HG03064 (cell line): ENCODE results near the gene ADCYAP1R1.

Source experiments
- ATAC-seq: cut with Tn5 transposase; IDR thresholded peaks from one replicate; pipeline ENCODE4 v1.9.1; 2021; ENCODE audit warnings: low read depth; ENCODE audit not compliant: unreplicated experiment

Gene ADCYAP1R1

GRCh38 chr7:31082017-31082416 is 29.9 kb downstream of the ADCYAP1R1 start:
- no peak for ATAC-seq

GRCh38 chr7:31082447-31082846 is 30.3 kb downstream of the ADCYAP1R1 start:
- ATAC-seq, result no peak

- ATAC-seq, result no peak
Observed at GRCh38 chr7:31083210-31083786, 31.2 kb downstream of the ADCYAP1R1 start.

GRCh38 chr7:31084226-31084625 is 32.1 kb downstream of the ADCYAP1R1 start:
- ATAC-seq, result no peak

GRCh38 chr7:31087351-31087750 is 35.2 kb downstream of the ADCYAP1R1 start:
- ATAC-seq, result no peak

- no peak for ATAC-seq
Observed at GRCh38 chr7:31091924-31092434, 39.9 kb downstream of the ADCYAP1R1 start.

GRCh38 chr7:31092606-31093005 is 40.5 kb downstream of the ADCYAP1R1 start:
- ATAC-seq, result no peak

GRCh38 chr7:31093282-31093681 is 41.2 kb downstream of the ADCYAP1R1 start:
- no peak for ATAC-seq

GRCh38 chr7:31094271-31094670 is 42.2 kb downstream of the ADCYAP1R1 start:
- no peak for ATAC-seq

- ATAC-seq, result no peak
Observed at GRCh38 chr7:31095286-31096197, 43.4 kb downstream of the ADCYAP1R1 start.

- no peak for ATAC-seq
Observed at GRCh38 chr7:31096198-31096876, 44.2 kb downstream of the ADCYAP1R1 start.

GRCh38 chr7:31096877-31097258 is 44.8 kb downstream of the ADCYAP1R1 start:
- no peak for ATAC-seq

GRCh38 chr7:31098642-31099360 is 46.7 kb downstream of the ADCYAP1R1 start:
- ATAC-seq, result no peak

- ATAC-seq, result no peak
Observed at GRCh38 chr7:31099451-31100444, 47.6 kb downstream of the ADCYAP1R1 start.

- ATAC-seq, result no peak
Observed at GRCh38 chr7:31100445-31100844, 48.3 kb downstream of the ADCYAP1R1 start.

- ATAC-seq, result no peak
Observed at GRCh38 chr7:31100871-31101270, 48.8 kb downstream of the ADCYAP1R1 start.

- no peak for ATAC-seq
Observed at GRCh38 chr7:31101544-31101943, 49.4 kb downstream of the ADCYAP1R1 start.

- no peak for ATAC-seq
Observed at GRCh38 chr7:31102151-31102972, 50.3 kb downstream of the ADCYAP1R1 start.
